Neural cell (in vitro differentiated cells): ENCODE results near the gene HEATR5B.

Source experiments
- CTCF ChIP-seq: fragments of 450-650 bp; IDR thresholded peaks from 2 replicates; pipeline ENCODE4 v1.5.1; 2014; ENCODE audit warnings: antibody characterized with exemption, mild to moderate bottlenecking, moderate library complexity; ENCODE audit not compliant: poor library complexity, severe bottlenecking
- EP300 ChIP-seq: fragments of 450-650 bp; conservative IDR thresholded peaks from 2 replicates; pipeline ENCODE4 v1.6.1; 2014; ENCODE audit warnings: antibody characterized with exemption, mild to moderate bottlenecking, moderate library complexity; ENCODE audit not compliant: poor library complexity, severe bottlenecking
- RAD21 ChIP-seq: fragments of 450-650 bp; conservative IDR thresholded peaks from 2 replicates; pipeline ENCODE4 v1.6.1; 2014; ENCODE audit warnings: antibody characterized with exemption, mild to moderate bottlenecking, moderate library complexity
- TAF1 ChIP-seq: IDR thresholded peaks from 2 replicates; pipeline ENCODE4 v1.6.1; 2012; ENCODE audit warnings: low read depth

- TF ChIP-seq CTCF, result peak; percentile 14
- peak; percentile 49 for TF ChIP-seq EP300
- TF ChIP-seq RAD21, result peak; percentile 32
- peak; percentile 35 for TF ChIP-seq TAF1
Measured at GRCh38 chr2:37083873-37084794, at the start of gene HEATR5B, which contains the start of gene GPATCH11.
